NCI-H2081 (cell line): Measurements from ENCODE around the gene PTK6.

Experiments used
- DNase-seq, 2 experiments: peaks; one replicate each; lab custom pipeline; 2025; lab: John Stamatoyannopoulos, UW

PTK6 gene

DNA sequence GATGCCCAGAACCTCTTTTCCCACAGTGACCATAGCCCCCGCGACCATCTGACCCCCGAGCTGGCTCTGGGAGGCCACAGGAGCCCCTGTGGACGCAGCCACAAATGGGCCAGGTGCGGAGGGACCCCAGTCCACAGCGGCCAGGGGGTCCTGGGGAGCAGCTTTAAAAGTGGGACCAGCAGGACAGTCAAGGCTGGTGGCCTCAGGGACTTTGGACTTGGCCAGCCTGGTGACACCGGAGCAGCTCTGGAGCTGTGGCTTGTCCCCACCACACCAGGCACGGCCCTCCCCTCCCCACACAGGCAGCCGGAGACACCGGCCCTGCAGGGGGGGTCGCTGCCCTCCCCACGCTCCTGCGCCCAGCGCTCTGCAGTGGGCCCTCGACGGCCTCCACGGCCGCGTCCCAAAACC, 20.3 kb upstream of the PTK6 start:
- no peak for DNase-seq

DNA sequence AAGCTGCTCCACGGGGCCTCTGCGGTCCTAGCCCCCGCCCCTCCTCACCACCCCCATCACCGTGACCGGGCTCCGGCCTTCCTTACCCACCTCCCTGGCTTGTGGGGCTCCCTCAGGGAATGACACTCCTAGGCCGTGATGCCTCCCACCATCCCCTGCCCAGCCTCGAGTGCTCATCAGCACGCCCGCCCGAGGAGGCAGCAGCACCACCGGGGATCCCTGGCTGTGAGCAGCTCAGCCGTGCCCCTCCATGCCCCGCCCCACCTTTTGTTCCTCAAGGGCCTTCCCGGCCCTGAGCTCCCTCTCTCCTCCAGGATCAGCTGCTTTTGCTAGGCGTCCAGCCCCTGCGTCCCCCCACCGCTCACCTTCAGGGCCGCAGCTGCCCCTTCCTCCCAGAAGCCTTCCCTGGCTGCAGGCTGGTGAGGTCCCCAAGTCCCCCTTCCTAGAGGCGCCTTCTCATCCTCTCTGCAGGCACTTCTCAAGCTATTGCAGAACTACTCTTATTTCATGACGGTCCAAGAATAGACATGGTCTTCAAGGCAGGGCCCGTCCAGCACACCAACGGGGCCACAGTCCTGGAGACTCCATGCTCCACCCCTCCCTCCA, 19.8 kb upstream of the PTK6 start:
- no peak for DNase-seq

DNA sequence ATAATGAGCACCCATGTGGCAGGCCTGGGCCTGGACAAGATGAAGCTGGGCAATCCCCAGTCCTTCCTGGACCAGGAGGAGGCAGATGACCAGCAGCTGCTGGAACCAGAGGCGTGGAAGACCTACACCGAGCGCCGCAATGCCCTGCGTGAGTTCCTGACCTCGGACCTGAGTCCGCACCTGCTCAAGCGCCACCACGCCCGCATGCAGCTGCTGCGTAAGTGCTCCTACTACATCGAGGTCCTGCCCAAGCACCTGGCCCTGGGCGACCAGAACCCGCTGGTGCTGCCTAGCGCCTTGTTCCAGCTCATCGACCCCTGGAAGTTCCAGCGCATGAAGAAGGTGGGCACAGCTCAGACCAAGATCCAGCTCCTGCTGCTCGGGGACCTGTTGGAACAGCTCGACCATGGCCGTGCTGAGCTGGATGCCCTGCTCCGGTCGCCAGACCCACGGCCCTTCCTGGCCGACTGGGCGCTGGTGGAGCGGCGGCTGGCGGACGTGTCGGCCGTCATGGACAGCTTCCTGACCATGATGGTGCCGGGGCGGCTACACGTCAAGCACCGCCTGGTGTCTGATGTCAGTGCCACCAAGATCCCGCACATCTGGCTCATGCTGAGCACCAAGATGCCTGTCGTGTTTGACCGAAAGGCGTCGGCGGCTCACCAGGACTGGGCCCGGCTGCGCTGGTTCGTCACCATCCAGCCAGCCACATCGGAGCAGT, 18.6 kb upstream of the PTK6 start:
- DNase-seq = no peak

DNA sequence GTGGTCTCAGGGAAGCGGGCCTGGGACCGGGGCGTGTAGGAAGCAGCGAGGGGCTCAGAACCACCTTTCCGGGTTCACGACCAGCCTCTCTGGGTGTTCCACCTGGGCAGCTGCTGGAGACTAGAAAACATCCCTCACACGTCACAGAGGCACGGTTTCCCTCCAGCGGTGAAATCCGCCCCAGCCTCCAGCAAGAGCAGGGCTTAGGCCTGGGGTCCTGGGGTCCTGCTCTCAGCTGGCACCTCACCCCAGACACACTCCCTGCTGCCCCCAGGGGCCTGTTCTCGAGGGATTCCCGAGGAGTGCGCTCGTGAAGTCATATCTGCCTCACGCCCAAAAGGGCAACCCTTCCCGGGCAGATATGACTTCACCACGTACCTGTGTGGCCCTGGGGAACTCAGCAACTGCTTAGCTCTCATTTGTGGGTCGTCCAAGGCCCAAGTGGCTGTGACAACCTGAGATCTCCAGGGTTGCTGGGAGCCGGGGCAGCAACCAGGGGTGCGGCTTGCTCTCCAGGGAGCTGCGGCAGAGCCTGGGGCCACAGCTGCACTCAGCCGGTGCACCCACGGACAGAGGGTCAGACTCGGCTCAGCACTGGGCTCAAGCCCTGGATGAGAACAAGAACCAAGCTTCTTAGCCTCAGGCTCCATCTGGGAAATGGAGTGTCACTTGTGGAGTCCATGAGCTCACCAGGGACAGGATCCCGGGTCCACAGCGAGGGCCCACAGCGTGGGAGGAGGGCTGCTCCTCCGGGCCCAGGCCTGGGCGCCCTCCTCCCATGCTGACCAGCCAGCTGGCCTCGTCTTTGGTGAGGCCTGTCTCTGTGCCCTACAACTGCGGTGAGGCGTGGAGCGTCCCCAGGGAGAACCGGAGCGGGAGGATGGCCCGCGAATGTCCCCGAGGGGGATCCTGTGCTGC, 17.4 kb upstream of the PTK6 start:
- DNase-seq = no peak

DNA sequence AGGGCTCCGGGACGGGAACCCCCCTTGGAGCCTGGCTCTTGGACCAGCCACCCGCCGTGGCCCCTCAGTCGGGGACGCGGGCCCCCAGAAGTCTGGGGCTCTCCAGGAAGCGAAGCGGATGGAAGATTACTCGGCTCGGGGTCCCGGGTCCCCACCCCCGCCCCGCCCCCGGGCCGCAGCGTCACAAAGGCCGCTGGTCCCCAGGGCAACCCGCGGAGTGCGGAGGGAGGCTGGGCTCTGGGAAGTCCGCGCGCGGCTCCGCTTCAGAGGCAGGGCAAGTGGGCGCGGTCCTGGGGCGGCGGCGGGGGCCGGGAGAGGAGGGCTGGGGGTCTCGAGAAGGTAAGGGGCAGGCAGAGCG, 16.7 kb upstream of the PTK6 start, which contains the start of gene FNDC11:
FNDC11 (plus strand) TSS at position 227 of the 358 bp plus-strand sequence. CDS start 1,505 bp downstream, outside the sequence.
- DNase-seq = no peak

DNA sequence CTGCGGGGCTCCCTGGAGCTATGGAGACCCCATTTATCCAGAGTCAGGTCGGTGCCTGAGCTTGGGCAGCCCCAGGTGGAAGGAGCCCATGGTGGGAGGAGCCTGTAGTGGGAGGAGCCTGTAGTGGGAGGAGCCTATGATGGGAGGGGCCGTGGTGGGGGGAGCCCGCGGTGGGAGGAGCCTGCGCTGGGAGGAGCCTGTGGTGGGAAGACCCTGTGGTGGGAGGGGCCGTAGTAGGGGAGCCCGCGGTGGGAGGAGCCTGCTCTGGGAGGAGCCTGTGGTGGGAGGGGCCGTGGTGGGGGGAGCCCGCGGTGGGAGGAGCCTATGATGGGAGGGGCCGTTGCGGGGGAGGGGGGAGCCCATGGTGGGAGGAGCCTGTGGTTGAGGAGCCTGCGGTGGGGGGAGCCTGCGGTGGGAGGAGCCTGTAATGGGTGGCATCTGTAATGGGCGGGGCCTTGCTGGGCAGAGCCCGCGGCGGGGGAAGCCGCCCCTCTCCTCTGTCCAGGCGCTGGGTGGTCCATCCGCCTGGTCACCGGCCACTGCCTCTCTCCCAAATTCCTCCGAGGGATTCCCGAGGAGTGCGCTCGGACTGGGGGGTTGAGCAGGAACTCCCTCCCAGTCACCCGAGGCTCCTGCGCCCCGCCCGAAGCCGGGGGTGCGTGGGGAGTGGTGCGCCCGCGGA, 16.2 kb upstream of the PTK6 start:
- peak; percentile 15 to 33 for DNase-seq

DNA sequence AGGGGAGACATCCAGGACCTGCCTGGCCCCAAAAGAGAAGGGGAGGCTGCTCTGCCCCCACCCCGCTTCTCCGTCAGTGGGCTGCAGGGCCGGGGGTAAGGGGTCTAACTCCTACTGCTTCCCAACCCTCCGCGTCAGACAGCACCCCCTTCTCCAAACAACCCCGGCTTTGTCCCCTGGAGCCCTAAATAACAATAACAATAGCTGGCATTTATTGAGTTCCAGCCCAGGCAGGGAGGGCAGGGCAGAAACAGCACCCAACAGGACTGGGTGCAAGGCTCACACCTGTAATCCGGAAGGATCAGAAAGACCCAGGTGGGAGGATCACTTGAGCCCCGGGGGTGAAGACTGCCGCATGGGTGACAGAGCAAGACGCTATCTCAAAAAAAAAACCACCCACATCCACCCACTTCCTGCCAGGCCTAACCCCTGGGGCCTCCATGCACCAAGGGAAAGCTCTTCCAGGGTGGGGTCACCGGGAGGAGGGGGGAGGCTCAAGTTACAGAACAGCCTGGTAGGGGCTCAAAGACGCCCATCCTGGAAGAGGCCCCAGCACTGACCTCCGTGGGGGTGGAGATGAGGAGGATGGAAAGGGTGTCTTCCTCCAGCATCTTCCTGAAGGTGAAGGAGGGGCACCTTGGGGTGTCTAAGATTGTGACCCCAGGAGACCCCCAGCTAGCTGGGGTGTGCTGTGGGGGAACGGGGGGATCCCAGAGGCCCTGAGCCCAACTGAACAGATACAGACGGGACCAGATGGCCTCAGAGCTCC, 15.5 kb upstream of the PTK6 start:
- DNase-seq = no peak

DNA sequence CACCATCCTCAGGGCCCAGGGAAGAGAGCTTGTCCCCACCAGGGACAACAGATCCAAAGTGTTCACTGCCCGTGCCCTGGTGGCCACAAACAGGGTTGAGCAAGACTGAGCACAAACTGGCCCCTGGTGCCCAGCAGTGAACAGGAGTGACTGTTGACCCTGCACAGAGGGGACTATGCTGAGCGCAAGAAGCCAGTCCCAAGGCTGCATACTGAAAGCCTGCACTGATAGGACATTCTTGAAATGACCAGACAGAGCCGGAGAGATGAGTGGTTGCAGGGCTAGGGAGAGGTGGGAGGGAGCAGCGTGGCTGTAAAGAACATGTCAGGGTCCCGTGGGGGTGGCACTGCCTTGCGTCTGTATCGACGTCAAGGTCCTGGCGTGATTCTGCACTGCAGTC, 13.9 kb upstream of the PTK6 start:
- DNase-seq = no peak

DNA sequence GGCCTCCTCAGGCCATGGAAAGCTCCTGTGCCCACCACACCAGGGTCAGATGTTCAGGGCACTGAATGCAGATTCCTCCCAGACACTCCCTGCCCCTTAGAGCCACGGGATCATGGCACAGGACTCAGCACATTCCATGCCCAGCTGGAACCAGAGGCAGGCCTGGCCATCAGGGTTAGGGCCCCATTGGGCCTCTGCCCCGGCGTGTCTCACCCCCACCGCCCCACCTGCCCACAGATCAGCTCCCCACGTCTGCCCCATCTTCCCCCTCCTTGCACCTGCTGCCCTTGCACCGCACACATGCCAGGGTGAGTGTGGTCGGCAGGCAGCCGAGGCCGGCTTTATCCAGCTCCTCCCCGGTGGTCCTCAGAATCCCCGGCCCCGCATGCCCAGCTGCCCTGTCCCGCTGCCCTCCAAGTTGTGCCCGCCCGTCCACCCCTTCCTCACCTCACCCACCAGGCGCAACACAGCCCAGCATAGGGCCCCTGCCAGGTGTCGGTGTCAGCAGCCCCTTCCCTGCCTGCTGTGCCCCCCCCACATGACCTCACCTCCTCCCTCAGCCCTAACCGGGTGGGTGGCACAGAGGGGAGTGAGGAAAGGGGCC, 12.6 kb upstream of the PTK6 start:
- DNase-seq = no peak

DNA sequence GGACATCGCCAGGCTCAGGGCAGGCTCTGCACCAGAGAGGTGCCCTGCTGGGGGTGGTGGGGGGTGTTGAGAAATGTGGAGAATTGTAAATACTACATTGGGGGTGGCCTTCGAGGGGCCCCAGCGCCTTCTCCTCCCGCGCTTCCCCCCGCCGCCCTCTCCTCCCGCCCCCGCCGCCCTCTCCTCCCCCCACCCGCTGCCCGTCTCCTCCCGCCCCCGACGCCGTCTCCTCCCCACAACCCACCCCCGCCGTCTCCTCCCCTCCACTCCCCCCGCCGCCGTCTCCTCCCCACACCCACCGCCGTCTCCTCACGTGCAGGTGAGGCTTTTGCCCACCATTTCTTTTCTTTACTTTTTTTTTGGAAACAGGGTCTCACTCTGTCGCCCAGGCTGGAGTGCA, 11.8 kb upstream of the PTK6 start:
- no peak for DNase-seq

DNA sequence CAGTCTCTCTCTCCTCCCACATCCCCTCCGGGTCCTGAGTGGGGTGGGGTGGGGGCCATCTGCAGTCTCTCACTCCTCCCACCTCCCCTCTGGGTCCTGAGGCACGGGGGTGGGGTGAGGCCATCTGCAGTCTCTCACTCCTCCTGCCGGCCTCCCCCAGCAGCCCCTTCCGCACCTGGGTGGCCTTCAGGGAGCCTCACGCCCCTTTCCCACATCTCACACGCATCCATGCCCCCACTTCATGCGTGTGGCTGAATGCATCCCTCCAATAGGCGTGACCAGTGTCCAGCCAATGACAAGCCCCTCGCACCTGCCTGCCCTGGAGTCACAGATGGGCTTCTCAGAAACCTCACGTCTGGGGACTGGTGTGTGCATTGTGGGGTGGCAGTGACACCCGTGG, 11.4 kb upstream of the PTK6 start:
- no peak for DNase-seq

DNA sequence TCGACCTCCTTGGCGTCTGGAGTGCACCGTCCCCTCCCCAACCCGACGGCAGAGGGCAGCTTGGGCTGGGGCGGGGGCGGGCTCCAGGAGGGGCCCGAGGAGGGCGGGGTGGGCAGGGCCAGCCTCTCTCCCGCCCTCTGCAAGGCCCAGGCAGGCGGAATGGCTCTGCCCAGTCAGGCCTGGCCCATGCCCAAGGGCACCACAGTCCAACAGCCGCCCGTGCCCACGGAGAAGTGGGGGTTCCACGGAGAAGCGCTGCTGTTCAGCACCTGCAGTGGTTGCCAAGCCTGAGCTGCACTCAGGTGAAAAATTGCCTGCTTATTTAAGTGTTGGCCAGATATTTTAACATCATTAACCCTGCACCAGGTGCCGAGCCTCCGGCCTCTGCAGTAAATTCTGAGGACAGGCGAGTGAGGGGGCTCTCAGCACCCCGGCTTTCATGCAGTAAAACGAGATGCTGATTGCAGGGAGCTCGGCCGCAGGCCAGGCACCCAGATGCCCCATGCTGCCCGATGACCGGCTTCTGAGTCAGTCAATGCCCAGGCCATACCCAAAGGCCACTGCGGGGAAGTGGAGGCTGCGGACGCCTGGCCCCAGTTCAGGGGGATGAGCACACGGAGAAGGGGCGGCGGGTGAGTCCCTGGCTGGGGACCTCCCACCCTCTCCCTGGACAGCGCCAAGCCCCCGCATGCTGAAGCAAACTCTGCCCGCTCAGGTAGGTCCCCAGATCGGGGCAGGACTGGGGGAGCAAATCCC, 10.7 kb upstream of the PTK6 start, which contains the start of gene SRMS:
SRMS (minus strand) TSS at position 25 of the 756 bp plus-strand sequence. CDS start 286 bp downstream, outside the sequence.
- no peak for DNase-seq

DNA sequence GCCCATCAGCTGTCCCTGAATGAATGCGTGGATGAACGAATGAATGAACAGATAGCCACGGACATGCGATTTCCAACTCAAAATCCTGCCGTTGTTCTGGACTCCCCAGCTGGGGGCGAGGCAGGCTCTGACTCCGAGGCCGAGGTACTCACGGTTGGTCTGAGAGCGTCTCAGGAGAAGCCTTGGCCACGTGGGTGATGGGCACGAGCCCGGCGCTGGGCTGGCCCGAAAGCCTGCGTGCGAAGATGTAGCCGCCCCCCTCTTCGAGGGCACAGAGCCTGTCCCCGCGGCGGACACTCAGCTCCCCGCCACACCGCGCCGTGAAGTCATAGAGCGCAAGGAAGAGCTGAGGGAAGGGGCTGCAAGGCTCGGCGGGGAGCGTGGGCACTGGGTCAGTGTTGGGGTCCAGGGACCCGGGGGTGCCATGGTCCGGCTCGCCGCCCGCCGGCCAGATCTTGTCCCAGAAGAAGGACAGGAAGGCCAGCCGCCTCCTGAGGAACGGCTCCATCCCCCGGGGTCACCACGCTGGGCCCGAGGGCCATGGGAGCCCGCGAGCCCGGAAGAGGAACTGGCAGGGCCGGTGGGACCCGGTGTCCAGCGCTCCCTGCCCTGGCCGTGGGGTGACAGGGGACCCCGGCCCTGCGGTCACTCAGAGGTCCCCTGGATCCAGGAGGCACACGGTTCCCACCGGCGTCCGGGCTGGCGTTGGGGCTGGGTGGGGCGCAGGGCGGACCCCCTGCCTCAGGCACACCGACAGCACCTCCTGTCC, 10.0 kb upstream of the PTK6 start:
- no peak for DNase-seq

DNA sequence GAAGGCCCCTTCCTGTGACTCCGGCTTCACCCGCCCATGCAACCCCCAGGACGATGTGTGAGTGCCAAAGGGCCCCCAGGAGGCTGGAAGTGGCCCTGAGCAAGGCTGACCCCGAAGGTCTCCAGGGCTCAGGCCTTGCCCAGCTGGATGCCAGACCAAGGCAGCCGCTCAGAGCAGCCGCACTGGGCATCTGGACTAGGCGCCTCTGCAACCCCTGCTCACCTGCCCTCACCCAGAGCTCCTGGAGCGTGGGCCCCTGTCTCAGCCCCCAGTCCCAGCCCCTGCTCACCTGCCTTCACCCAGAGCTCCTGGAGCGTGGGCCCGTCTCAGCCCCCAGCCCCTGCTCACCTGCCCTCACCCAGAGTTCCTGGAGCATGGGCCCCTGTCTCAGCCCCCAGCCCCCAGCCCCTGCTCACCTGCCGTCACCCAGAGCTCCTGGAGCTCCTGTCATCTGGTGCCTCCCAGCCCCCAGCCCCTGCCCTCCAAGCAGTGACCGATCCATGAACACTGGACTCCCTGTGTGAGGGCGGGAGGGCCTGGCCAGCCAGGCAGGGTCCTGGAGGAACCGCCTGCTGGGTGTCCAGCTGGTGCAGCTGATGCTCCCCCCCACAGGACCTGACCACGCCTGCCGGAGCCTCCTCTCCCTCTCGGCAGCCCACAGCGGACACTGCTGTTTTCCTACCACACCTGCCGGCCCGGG, 9.2 kb upstream of the PTK6 start:
- DNase-seq = no peak

DNA sequence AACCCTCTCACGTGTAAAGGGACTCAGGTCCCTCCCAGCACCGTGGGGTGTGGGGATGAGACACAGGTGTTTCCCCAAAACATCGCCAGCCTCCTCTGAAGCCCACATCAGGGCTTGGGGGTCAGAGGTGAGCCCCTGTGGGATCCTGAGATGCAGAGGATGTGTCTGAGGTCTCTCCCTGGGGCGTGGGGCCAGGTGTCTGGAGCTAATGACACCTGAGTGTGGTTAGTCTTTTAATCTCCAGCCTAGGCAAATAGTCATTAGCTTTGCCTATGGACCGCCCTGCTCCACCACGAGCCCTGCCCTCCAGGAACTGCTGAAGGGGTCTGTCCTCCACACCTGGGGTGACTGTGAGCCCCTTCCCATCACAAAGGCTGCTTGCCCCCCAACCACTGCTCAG, 8.6 kb upstream of the PTK6 start:
- DNase-seq = no peak

DNA sequence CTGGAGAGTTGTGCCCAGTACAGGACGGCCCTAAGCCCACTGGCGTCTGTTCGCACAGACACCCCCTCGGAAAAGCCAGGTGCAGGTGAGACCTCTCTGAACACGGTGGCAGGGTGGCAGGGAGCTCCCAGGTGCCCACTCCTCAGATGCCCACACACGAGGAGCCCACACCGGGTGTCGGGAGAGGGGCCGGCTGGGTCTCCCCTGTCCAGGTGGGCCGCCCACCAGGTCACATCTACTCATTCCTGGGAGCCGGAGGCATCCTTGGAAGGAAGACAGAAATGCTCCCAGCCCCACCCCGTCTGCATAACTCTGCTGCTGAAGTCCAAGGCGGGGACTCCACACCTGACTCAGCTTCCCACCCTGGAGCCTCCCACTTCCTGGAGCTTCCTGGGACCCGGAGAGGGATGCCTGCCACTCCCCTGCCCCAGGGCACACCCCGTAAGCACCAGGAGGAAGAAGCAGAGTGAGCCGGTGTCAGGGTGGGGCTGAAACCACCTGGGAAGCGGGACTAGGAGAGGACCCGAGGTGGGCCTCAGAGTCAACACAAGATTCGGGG, 7.9 kb upstream of the PTK6 start:
- DNase-seq = no peak

DNA sequence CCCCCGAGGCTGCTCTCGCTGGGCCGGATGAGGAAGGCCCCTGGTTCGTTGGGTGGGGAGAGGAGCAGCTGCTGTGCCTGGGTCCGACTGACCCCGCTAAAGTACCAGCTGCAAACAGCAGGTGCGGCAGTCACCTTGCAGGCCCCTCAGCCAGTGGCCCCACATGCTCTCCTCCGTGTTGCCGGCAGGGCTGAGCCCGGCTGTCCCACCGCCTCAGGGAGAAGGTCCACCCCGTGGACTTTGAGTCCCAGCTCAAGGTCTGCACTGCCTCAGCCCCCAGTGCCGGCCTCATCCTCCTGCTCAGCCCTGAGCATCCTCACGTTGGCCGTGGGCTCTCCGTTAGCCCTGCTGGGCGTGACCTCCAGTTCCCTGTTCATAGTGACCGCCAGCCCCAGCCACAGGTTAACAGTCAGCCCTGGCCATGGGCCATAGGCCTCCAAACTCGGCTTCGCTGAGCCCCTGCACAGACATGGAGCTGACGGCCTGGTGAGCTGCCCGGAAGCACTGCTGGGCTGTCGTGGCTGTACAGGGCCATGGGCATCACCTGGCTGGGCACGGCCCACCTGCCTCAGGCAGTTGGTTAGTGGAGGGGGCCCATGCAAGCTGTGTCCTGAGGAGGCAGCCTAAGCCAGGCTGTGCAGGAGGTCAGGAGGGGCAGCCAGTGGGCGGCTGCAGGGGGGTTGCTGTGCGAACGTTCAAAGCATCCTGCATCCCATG, 7.2 kb upstream of the PTK6 start:
- DNase-seq = no peak

DNA sequence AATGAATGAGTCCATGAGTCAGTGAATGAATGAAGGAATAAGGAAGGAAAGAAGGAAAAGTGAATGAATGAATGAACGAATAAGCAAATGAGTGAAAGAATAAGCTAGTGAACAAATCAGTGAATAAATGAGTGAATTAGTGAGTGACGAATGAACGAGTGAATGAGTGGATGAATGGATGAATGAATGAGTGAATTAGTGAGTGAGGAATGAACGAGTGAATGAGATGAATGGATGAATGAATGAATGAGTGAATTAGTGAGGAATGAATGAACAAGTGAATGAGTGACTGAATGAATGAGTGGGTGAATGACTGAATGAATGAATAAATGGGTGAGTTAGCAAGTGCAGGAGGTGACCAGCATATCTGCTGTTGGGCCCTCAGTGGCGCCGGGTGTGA, 6.6 kb upstream of the PTK6 start:
- no peak for DNase-seq
